Left lung (tissue), 10 donors: Measurements from ENCODE around the gene CIAO3. TPM values are rescaled to one million over a fixed set of nuclear protein-coding genes. Genes with fewer than 3 reads are reported as not detected.
"Not testable (repeated sequence)": the region's sequence is repeated elsewhere in the genome, so short reads cannot be mapped to it uniquely, and the experiment has no call there.

Source experiments
- ATAC-seq: fragments of 200-7000 bp; cut with Tn5 transposase; one replicate; pipeline ENCODE4 v1.9.1; 2020; ENCODE audit warnings: moderate library complexity
- DNase-seq, 4 donors: peaks; one replicate each; pipeline ENCODE4 v3.0.0-alpha.2; 2013 to 2020
- H3K27ac ChIP-seq, 2 donors: fragments of 200-600 bp; sonication (generic) in 1 of 2; one replicate each; pipeline versions ENCODE4 v1.5.0 to v1.8.0; 2020 to 2021
- H3K27me3 ChIP-seq, 2 donors: fragments of 200-600 bp; sonication (generic) in 1 of 2; one replicate each; pipeline versions ENCODE4 v1.5.0 to v1.8.0; 2020 to 2021
- H3K36me3 ChIP-seq, 2 donors: fragments of 200-600 bp; sonication (generic) in 1 of 2; one replicate each; pipeline versions ENCODE4 v1.5.0 to v1.8.0; 2020 to 2021
- H3K4me1 ChIP-seq, 2 donors: fragments of 200-600 bp; one replicate each; pipeline ENCODE4 v1.8.0; 2021
- H3K4me3 ChIP-seq, 2 donors: fragments of 200-600 bp; sonication (generic) in 1 of 2; one replicate each; pipeline versions ENCODE4 v1.5.0 to v1.8.0; 2020 to 2021; ENCODE audit warnings: mild to moderate bottlenecking in 1 of 2
- H3K9me3 ChIP-seq, 2 donors: fragments of 200-600 bp; sonication (generic) in 1 of 2; one replicate each; pipeline versions ENCODE4 v1.5.0 to v1.8.0; 2020 to 2021
- CTCF ChIP-seq, 2 donors: fragments of 200-600 bp; sonication (generic) in 1 of 2; IDR thresholded peaks; one replicate each; pipeline versions ENCODE4 v1.5.0 to v1.8.0; 2021; ENCODE audit warnings: antibody characterized with exemption in 2 of 2
- intact Hi-C, 2 donors: fragments of 100-400 bp; cut with DNase I; formaldehyde crosslinking; loops; one replicate each; pipeline versions ENCODE4 v1.11.2 to v1.14.2; 2022
- polyA plus RNA-seq, 6 donors: library from polyadenylated mRNA; unstranded; fragments of 120-200 nt; gene quantifications; one replicate each; pipeline ENCODE4 v1.2.1, GENCODE V29; 2013; ENCODE audit not compliant: insufficient read length in 6 of 6
- total RNA-seq, 2 donors: library from RNA; stranded (reverse); fragmentation: NEBNext Ultra II Directional; extraction: Animal tissue kit (Norgen Biotek cat#: 25700); gene quantifications; one replicate each; pipeline ENCODE4 v1.2.1, GENCODE V29; 2021
- donor health status: DM: no; HTN: yes; CAD: no.
- donor health status: DM: no; HTN: no; CAD: no.

CIAO3 gene
- total and polyA plus RNA-seq, 8 donors = 17.2 to 28.2 (median 21.2) TPM

- intact Hi-C loops = no loop called here
- ATAC-seq (no peak), DNase-seq (no peak)
- Histone ChIP-seq H3K4me3 (no peak overlapping the region), H3K36me3 (peaks cover 0 to 4% of the 10 kb centered on the region in 2 donors), H3K4me1 (peaks cover 20 to 44% of the 10 kb centered on the region in 2 donors), H3K9me3 (no peaks in the 10 kb centered on the region), H3K27ac (no peak overlapping the region), H3K27me3 (peaks cover 44 to 66% of the 10 kb centered on the region in 2 donors)
- no peak for TF ChIP-seq CTCF (IDR thresholded peaks at IDR 0.05)
Observed at GRCh38 chr16:692356-693108, 48.3 kb downstream of the CIAO3 start.

GRCh38 chr16:691242-691641, 49.6 kb downstream of the CIAO3 start:
- H3K4me3 ChIP-seq, ATAC-seq, H3K27ac ChIP-seq, H3K9me3 ChIP-seq, DNase-seq, intact Hi-C loops: not testable (repeated sequence)
- Histone ChIP-seq H3K4me1 (peaks cover 20 to 44% of the 10 kb centered on the region in 2 donors), H3K36me3 (peaks cover 0 to 17% of the 10 kb centered on the region in 2 donors), H3K27me3 (peaks cover 42 to 53% of the 10 kb centered on the region in 2 donors)

GRCh38 chr16:689175-689897, 51.5 kb downstream of the CIAO3 start:
- intact Hi-C loops = no loop called here
- peaks cover 0 to 29% of the 10 kb centered on the region in 2 donors for H3K36me3 ChIP-seq
- peaks cover 14 to 43% of the 10 kb centered on the region in 2 donors for H3K4me1 ChIP-seq
- DNase-seq = peak in 1 of 4 donors; percentile 34
- H3K27ac ChIP-seq = peak overlapping the region; percentile 69 to 90
- no peak for TF ChIP-seq CTCF (IDR thresholded peaks at IDR 0.05)
- H3K27me3 ChIP-seq = peaks cover 24 to 34% of the 10 kb centered on the region in 2 donors
- no peak for ATAC-seq
- peak overlapping the region; percentile 88 to 99 for H3K4me3 ChIP-seq
- no peaks in the 10 kb centered on the region for H3K9me3 ChIP-seq

GRCh38 chr16:687499-687898, 53.3 kb downstream of the CIAO3 start:
- DNase-seq = no peak
- no peak for ATAC-seq
- H3K4me1 ChIP-seq = peaks cover 21 to 52% of the 10 kb centered on the region in 2 donors
- H3K36me3 ChIP-seq = peaks cover 0 to 39% of the 10 kb centered on the region in 2 donors
- intact Hi-C loops = no loop called here
- H3K27ac ChIP-seq = no peak overlapping the region
- peaks cover 6 to 16% of the 10 kb centered on the region in 2 donors for H3K27me3 ChIP-seq
- no peak for TF ChIP-seq CTCF (IDR thresholded peaks at IDR 0.05)
- H3K9me3 ChIP-seq = no peaks in the 10 kb centered on the region
- no peak overlapping the region for H3K4me3 ChIP-seq

- no peaks in the 10 kb centered on the region for H3K9me3 ChIP-seq
Observed at GRCh38 chr16:686459-687260, 54.1 kb downstream of the CIAO3 start.

More at GRCh38 chr16:686459-687260, 54.1 kb downstream of the CIAO3 start:
- H3K4me1 ChIP-seq = peaks cover 24 to 60% of the 10 kb centered on the region in 2 donors
- peaks cover 0 to 47% of the 10 kb centered on the region in 2 donors for H3K36me3 ChIP-seq
- DNase-seq = no peak
- intact Hi-C loops = no loop called here
- H3K27ac ChIP-seq = no peak overlapping the region
- H3K4me3 ChIP-seq = no peak overlapping the region
- TF ChIP-seq CTCF (IDR thresholded peaks at IDR 0.05) = no peak
- H3K27me3 ChIP-seq = peaks cover 0 to 7% of the 10 kb centered on the region in 2 donors
- no peak for ATAC-seq
